Neural crest cell (in vitro differentiated cells): ENCODE results near the gene DSC2. TPM values are rescaled to one million over a fixed set of nuclear protein-coding genes. Genes with fewer than 3 reads are reported as not detected.

Experiments used
- DNase-seq: peaks from one replicate; pipeline ENCODE4 v3.0.0; 2021; ENCODE audit warnings: low read depth, mixed read lengths, low spot score
- H3K27ac Mint-ChIP-seq: one replicate; pipeline ENCODE4 v1.8.0; 2021; ENCODE audit warnings: mild to moderate bottlenecking, mixed read lengths; ENCODE audit not compliant: unreplicated experiment
- H3K27me3 Mint-ChIP-seq: 2 replicates; pipeline ENCODE4 v1.8.0; 2021; ENCODE audit warnings: low read depth, mild to moderate bottlenecking, mixed read lengths
- H3K36me3 Mint-ChIP-seq: 2 replicates; pipeline ENCODE4 v1.8.0; 2021; ENCODE audit warnings: low read depth, mild to moderate bottlenecking, mixed read lengths
- H3K4me1 Mint-ChIP-seq: 2 replicates; pipeline ENCODE4 v1.8.0; 2021; ENCODE audit warnings: mixed read lengths
- H3K4me3 Mint-ChIP-seq: one replicate; pipeline ENCODE4 v1.8.0; 2021; ENCODE audit warnings: mild to moderate bottlenecking, mixed read lengths
- H3K9me3 Mint-ChIP-seq: 2 replicates; pipeline ENCODE4 v1.8.0; 2021; ENCODE audit warnings: mixed read lengths
- CTCF ChIP-seq: fragments of 200-600 bp; sonication (generic); conservative IDR thresholded peaks from 2 replicates; pipeline ENCODE4 v1.5.0; 2021; ENCODE audit warnings: antibody characterized with exemption, mild to moderate bottlenecking
- total RNA-seq: library from RNA; stranded (reverse); gene quantifications from 2 replicates; pipeline ENCODE4 v1.2.1, GENCODE V29; 2021

The DSC2 gene
- total RNA-seq, 1 donor from 2014 or later, result 9.8 TPM

- H3K9me3 Mint-ChIP-seq, result peaks cover 6% of the 10 kb centered on the region
- no peaks in the 10 kb centered on the region for H3K4me1 Mint-ChIP-seq
- H3K4me3 Mint-ChIP-seq, result no peak overlapping the region
- no peak overlapping the region for H3K27ac Mint-ChIP-seq
- no peaks in the 10 kb centered on the region for H3K36me3 Mint-ChIP-seq
- DNase-seq, result no peak
- TF ChIP-seq CTCF, result no peak
- peaks cover 12% of the 10 kb centered on the region for H3K27me3 Mint-ChIP-seq
These were observed 51.6 kb downstream of the DSC2 start for GRCh38 chr18:31050635-31051034.

GRCh38 chr18:31049189-31049588 is 53.0 kb downstream of the DSC2 start:
- no peak overlapping the region for H3K4me3 Mint-ChIP-seq
- no peak for TF ChIP-seq CTCF
- H3K27me3 Mint-ChIP-seq, result peaks cover 20% of the 10 kb centered on the region
- no peaks in the 10 kb centered on the region for H3K36me3 Mint-ChIP-seq
- H3K9me3 Mint-ChIP-seq, result peaks cover 6% of the 10 kb centered on the region
- H3K27ac Mint-ChIP-seq, result no peak overlapping the region
- no peaks in the 10 kb centered on the region for H3K4me1 Mint-ChIP-seq
- no peak for DNase-seq

GRCh38 chr18:31048216-31048615 is 54.0 kb downstream of the DSC2 start:
- peaks cover 2% of the 10 kb centered on the region for H3K36me3 Mint-ChIP-seq
- DNase-seq, result no peak
- no peak overlapping the region for H3K4me3 Mint-ChIP-seq
- peaks cover 6% of the 10 kb centered on the region for H3K9me3 Mint-ChIP-seq
- H3K27ac Mint-ChIP-seq, result no peak overlapping the region
- H3K27me3 Mint-ChIP-seq, result peaks cover 30% of the 10 kb centered on the region
- H3K4me1 Mint-ChIP-seq, result peaks cover 3% of the 10 kb centered on the region
- no peak for TF ChIP-seq CTCF

- Mint-ChIP-seq H3K27ac (no peak overlapping the region), H3K4me3 (no peak overlapping the region), H3K9me3 (peaks cover 2% of the 10 kb centered on the region), H3K27me3 (peaks cover 43% of the 10 kb centered on the region), H3K4me1 (peaks cover 9% of the 10 kb centered on the region), H3K36me3 (peaks cover 5% of the 10 kb centered on the region)
- TF ChIP-seq CTCF, result no peak
- no peak for DNase-seq
These were observed 55.3 kb downstream of the DSC2 start for GRCh38 chr18:31046916-31047315.

- H3K9me3 Mint-ChIP-seq, result peaks cover 2% of the 10 kb centered on the region
- H3K36me3 Mint-ChIP-seq, result peaks cover 5% of the 10 kb centered on the region
- H3K27me3 Mint-ChIP-seq, result peaks cover 56% of the 10 kb centered on the region
- no peak for DNase-seq
- TF ChIP-seq CTCF, result no peak
- no peak overlapping the region for H3K27ac Mint-ChIP-seq
- peaks cover 21% of the 10 kb centered on the region for H3K4me1 Mint-ChIP-seq
- no peak overlapping the region for H3K4me3 Mint-ChIP-seq
These were observed 56.6 kb downstream of the DSC2 start for GRCh38 chr18:31045599-31045998.

GRCh38 chr18:31044926-31045325 is 57.3 kb downstream of the DSC2 start:
- no peak overlapping the region for H3K4me3 Mint-ChIP-seq
- no peak for DNase-seq
- H3K27me3 Mint-ChIP-seq, result peaks cover 63% of the 10 kb centered on the region
- peaks cover 23% of the 10 kb centered on the region for H3K4me1 Mint-ChIP-seq
- no peak for TF ChIP-seq CTCF
- H3K36me3 Mint-ChIP-seq, result peaks cover 5% of the 10 kb centered on the region
- peaks cover 2% of the 10 kb centered on the region for H3K9me3 Mint-ChIP-seq
- H3K27ac Mint-ChIP-seq, result no peak overlapping the region
